Right lung (tissue), 5 donors: Measurements from ENCODE around the gene LUC7L3. TPM values are rescaled to one million over a fixed set of nuclear protein-coding genes. Genes with fewer than 3 reads are reported as not detected.

Experiments used
- DNase-seq, 2 donors: peaks; one replicate each; pipeline ENCODE4 v3.0.0-alpha.2; 2013
- polyA plus RNA-seq, 5 donors: library from polyadenylated mRNA; unstranded; fragments of 120-200 nt; gene quantifications; one replicate each; pipeline versions ENCODE4 v1.2.1 to v1.2.3, GENCODE V29; 2013; ENCODE audit warnings: inconsistent platforms in 1 of 5, low replicate concordance in 1 of 5; ENCODE audit not compliant: insufficient read length in 5 of 5, insufficient read depth in 1 of 5

Gene LUC7L3
- polyA plus RNA-seq, 5 donors = 485 to 859 (median 763) TPM

- no peak for DNase-seq
These were observed 34.1 kb upstream of the LUC7L3 start for GRCh38 chr17:50685334-50685665.

- DNase-seq = no peak
These were observed 33.5 kb upstream of the LUC7L3 start for GRCh38 chr17:50685691-50686493.

- no peak for DNase-seq
These were observed 32.8 kb upstream of the LUC7L3 start for GRCh38 chr17:50686494-50687199.

- no peak for DNase-seq
These were observed 32.0 kb upstream of the LUC7L3 start for GRCh38 chr17:50687200-50688066.

GRCh38 chr17:50688245-50688644, 31.2 kb upstream of the LUC7L3 start:
- no peak for DNase-seq

GRCh38 chr17:50689251-50689650, 30.2 kb upstream of the LUC7L3 start:
- DNase-seq = no peak

GRCh38 chr17:50689956-50690886, 29.2 kb upstream of the LUC7L3 start:
- DNase-seq = no peak

GRCh38 chr17:50690887-50691549, 28.4 kb upstream of the LUC7L3 start:
- DNase-seq = no peak

- peak; percentile 50 for DNase-seq
These were observed 27.6 kb upstream of the LUC7L3 start for GRCh38 chr17:50691550-50692447.

GRCh38 chr17:50692448-50693035, 26.9 kb upstream of the LUC7L3 start:
- DNase-seq = no peak

- no peak for DNase-seq
These were observed 26.2 kb upstream of the LUC7L3 start for GRCh38 chr17:50693036-50693682.

- DNase-seq = no peak
These were observed 23.0 kb upstream of the LUC7L3 start for GRCh38 chr17:50696365-50696879.

GRCh38 chr17:50697062-50697461, 22.3 kb upstream of the LUC7L3 start:
- no peak for DNase-seq

GRCh38 chr17:50697663-50698272, 21.6 kb upstream of the LUC7L3 start:
- DNase-seq = no peak

GRCh38 chr17:50699410-50699809, 20.0 kb upstream of the LUC7L3 start:
- no peak for DNase-seq

GRCh38 chr17:50703162-50703561, 16.2 kb upstream of the LUC7L3 start:
- DNase-seq = no peak

GRCh38 chr17:50707289-50708049, 11.9 kb upstream of the LUC7L3 start, which contains the start of gene ANKRD40:
Gene ANKRD40, minus strand, starts transcription at chr17:50707914. Its CDS starts 260 bp downstream, at chr17:50707654.
- peak; percentile 93 for DNase-seq
